Smooth muscle cell of the coronary artery (primary cell): ENCODE measurements around the gene SLC25A30. TPM values are rescaled to one million over a fixed set of nuclear protein-coding genes. Genes with fewer than 3 reads are reported as not detected.

Experiments
- total RNA-seq: library from RNA; depleted of rRNA; stranded (reverse); fragments of >200 nt; gene quantifications from 2 replicates; pipeline ENCODE4 v1.2.3, GENCODE V29; 2014; ENCODE audit warnings: low replicate concordance

The SLC25A30 gene
- 10.7 and 29.4 TPM in 2 replicates for total RNA-seq

GRCh38 chr13:45417790-45418534, at the start of gene SLC25A30:
SLC25A30 (minus strand) TSS chr13:45418373; CDS start chr13:45411425, 6,948 bp downstream.

DNA sequence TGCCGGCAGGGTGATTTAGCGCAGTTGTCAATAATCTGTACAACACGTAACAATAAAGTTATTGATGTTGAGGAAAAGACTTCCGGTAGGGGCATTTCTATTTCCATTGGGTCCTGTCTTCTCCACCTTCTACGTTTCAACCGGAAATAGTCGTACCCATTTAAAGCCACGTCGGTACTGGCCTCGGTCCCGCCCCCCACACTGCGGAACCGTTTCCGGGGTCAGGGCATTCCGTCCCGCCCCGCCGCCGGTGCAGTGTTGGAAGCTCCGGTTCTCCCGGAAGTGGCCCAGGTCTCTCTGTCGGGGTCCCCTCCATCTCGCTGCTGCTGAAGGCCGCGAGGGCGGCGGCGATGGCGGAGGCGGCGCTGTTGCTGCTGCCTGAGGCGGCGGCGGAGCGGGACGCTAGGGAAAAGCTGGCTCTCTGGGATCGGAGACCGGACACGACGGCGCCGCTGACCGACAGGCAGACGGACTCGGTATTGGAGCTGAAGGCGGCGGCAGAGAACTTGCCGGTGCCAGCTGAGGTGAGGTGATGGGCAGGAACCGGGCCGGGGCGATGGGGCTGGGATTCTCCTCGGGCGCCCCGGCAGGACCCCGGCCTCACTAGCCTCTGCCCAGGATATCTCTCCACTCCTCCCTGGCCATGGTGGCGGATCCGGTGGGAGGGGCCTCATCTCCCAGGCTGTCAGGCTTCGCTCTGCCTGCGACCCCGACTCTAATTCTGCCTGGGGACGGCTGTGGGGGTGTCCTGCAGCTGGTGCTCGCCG, 46.7 kb upstream of the SLC25A30 start, which contains the start of gene COG3:
Gene COG3, plus strand, starts transcription at position 253 of the 767 bp plus-strand sequence. Its CDS starts 98 bp downstream, at position 351.

Other genes with a start within 250 kb of the SLC25A30 start
- gene KCTD4, start 217.3 kb downstream of the SLC25A30 start, total RNA-seq = 0.35 and 0.53 TPM in 2 replicates
- 2,880 and 6,564 TPM in 2 replicates for gene TPT1, start 77.2 kb downstream of the SLC25A30 start, total RNA-seq
- gene COG3, start 46.6 kb upstream of the SLC25A30 start, total RNA-seq = 19.0 and 34.3 TPM in 2 replicates
- not detected in 2 replicates for gene ERICH6B, start 197.4 kb upstream of the SLC25A30 start, total RNA-seq